Measurements from ENCODE around the gene CELA3A.

CELA3A gene

GRCh38 chr1:22057861-22058260 is 56.4 kb downstream of the CELA3A start:
- Histone ChIP-seq H4K20me1 (ENCODE audit: insufficient read depth, low read length) (peaks cover 90% of the 10 kb centered on the region), H3K4me3 (ENCODE audit: low read length) (no peak overlapping the region), H3K36me3 (replicated peaks; ENCODE audit: low read depth, low read length) (peaks cover 18% of the 10 kb centered on the region), H3K4me1 (ENCODE audit: low read length) (peaks cover 36% of the 10 kb centered on the region), H3K27me3 (ENCODE audit: low read depth, low read length) (no peaks in the 10 kb centered on the region), H3K9me3 (ENCODE audit: insufficient read depth, low read length) (no peaks in the 10 kb centered on the region), H3K79me2 (ENCODE audit: low read length) (peaks cover 99% of the 10 kb centered on the region), H2AFZ (ENCODE audit: low read depth, low read length) (no peak overlapping the region), H3K9ac (ENCODE audit: low read length) (no peak overlapping the region), H3K4me2 (ENCODE audit: low read length) (no peak overlapping the region), H3K27ac (ENCODE audit: low read length) (no peak overlapping the region)
- TF ChIP-seq, protein P1, sequence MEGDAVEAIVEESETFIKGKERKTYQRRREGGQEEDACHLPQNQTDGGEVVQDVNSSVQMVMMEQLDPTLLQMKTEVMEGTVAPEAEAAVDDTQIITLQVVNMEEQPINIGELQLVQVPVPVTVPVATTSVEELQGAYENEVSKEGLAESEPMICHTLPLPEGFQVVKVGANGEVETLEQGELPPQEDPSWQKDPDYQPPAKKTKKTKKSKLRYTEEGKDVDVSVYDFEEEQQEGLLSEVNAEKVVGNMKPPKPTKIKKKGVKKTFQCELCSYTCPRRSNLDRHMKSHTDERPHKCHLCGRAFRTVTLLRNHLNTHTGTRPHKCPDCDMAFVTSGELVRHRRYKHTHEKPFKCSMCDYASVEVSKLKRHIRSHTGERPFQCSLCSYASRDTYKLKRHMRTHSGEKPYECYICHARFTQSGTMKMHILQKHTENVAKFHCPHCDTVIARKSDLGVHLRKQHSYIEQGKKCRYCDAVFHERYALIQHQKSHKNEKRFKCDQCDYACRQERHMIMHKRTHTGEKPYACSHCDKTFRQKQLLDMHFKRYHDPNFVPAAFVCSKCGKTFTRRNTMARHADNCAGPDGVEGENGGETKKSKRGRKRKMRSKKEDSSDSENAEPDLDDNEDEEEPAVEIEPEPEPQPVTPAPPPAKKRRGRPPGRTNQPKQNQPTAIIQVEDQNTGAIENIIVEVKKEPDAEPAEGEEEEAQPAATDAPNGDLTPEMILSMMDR (IDR thresholded peaks at IDR 0.05; ENCODE audit: low read depth, low read length) = no peak
- TF ChIP-seq EZH2phosphoT487 (IDR thresholded peaks at IDR 0.05; ENCODE audit: low read depth) = no peak

Measured in OCI-LY3 (cell line).